ENCODE results near the gene TEX52. TPM values are rescaled to one million over a fixed set of nuclear protein-coding genes. Genes with fewer than 3 reads are reported as not detected.

TEX52 gene
- total RNA-seq, 1 donor from 2014 or later: not detected

- no peak overlapping the region for H3K27ac Mint-ChIP-seq (ENCODE audit: unreplicated experiment)
- peaks cover 8% of the 10 kb centered on the region for H3K36me3 Mint-ChIP-seq (ENCODE audit: low read depth, unreplicated experiment)
- H3K4me3 Mint-ChIP-seq (ENCODE audit: unreplicated experiment): no peak overlapping the region
- peaks cover 5% of the 10 kb centered on the region for H3K27me3 Mint-ChIP-seq (ENCODE audit: unreplicated experiment)
- DNase-seq (ENCODE audit: low spot score): no peak
- H3K4me1 Mint-ChIP-seq (ENCODE audit: unreplicated experiment): peaks cover 13% of the 10 kb centered on the region
- H3K9me3 Mint-ChIP-seq (ENCODE audit: unreplicated experiment): no peaks in the 10 kb centered on the region
- TF ChIP-seq CTCF (IDR thresholded peaks at IDR 0.05; ENCODE audit: unreplicated experiment): no peak
Observed at GRCh38 chr12:2833810-2834209, 23.0 kb downstream of the TEX52 start.

DNA sequence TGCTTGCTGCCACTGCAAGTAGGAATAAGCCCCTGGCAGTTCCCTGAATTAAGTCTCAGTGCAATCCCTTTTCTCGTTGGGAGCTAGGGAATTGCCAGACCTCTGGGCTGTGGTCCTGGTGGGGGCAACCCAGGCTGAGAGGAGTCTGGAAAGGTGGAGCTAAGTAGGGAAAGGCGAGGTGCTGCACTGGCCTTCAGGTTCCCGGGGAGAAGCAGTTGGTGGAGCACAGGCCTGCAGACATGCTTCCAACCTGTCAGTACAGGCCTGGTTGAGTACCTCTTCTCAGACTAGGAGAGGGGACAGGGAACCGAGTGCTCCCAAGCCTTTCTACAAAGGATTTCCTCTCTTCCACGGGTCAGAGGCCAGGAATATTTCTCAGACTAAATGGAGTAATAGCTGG, 23.5 kb downstream of the TEX52 start:
- H3K27ac Mint-ChIP-seq (ENCODE audit: unreplicated experiment): no peak overlapping the region
- no peaks in the 10 kb centered on the region for H3K9me3 Mint-ChIP-seq (ENCODE audit: unreplicated experiment)
- peaks cover 13% of the 10 kb centered on the region for H3K4me1 Mint-ChIP-seq (ENCODE audit: unreplicated experiment)

DNA sequence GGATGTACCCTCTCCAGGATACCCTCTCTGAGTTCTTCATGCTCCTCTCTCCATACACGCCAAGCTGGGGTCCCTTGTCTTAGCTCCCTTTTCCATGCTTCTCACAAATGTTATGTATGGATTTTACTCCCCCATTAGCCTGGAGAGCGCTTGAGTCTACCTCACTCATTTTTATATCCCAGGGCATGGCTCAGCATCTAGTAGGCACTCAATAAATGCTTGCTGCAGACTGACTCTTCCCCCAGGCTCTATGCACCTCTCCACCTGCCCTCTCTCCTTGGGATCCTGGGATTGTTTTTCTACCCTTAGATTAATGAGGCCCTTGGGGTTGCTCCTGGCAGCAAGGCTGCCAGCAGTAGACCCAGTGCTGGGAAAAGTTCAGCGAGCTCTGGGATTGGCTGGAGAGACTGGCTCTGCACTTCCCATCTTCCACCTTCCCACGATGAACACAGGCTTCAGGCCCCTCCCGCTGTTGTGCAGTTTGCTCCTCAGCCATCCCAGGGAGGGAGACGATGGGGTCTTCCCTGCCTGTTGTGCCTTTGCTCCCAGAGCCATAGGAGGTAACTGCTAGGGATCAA, 24.2 kb downstream of the TEX52 start:
- no peak for TF ChIP-seq CTCF (IDR thresholded peaks at IDR 0.05; ENCODE audit: unreplicated experiment)
- Mint-ChIP-seq H3K9me3 (ENCODE audit: unreplicated experiment) (no peaks in the 10 kb centered on the region), H3K27ac (ENCODE audit: unreplicated experiment) (no peak overlapping the region), H3K27me3 (ENCODE audit: unreplicated experiment) (peaks cover 5% of the 10 kb centered on the region), H3K4me1 (ENCODE audit: unreplicated experiment) (peaks cover 13% of the 10 kb centered on the region), H3K4me3 (ENCODE audit: unreplicated experiment) (no peak overlapping the region), H3K36me3 (ENCODE audit: low read depth, unreplicated experiment) (peaks cover 8% of the 10 kb centered on the region)
- DNase-seq (ENCODE audit: low spot score): no peak

More for the DNA sequence above, 23.5 kb downstream of the TEX52 start:
- DNase-seq (ENCODE audit: low spot score): no peak
- H3K27me3 Mint-ChIP-seq (ENCODE audit: unreplicated experiment): peaks cover 5% of the 10 kb centered on the region
- peaks cover 8% of the 10 kb centered on the region for H3K36me3 Mint-ChIP-seq (ENCODE audit: low read depth, unreplicated experiment)
- H3K4me3 Mint-ChIP-seq (ENCODE audit: unreplicated experiment): no peak overlapping the region
- no peak for TF ChIP-seq CTCF (IDR thresholded peaks at IDR 0.05; ENCODE audit: unreplicated experiment)

DNA sequence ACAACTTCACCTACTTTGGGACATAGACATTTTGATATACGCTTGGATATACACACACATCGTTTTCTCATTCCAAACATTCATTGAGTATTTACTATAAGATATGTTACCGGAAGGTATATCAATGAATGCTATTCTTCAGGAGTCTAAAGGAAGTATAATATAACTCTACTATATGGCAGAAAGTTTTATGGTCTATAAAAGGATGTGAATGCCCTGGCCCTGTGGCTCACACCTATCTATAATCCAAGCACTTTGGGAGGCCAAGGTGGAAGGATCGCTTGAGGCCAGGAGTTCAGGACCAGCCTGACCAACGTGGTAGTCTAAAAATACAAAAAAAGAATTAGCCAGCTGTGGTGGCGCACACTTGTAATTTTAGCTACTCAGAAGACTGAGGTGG, 27.6 kb downstream of the TEX52 start:
- no peak for TF ChIP-seq CTCF (IDR thresholded peaks at IDR 0.05; ENCODE audit: unreplicated experiment)
- Mint-ChIP-seq H3K27me3 (ENCODE audit: unreplicated experiment) (no peaks in the 10 kb centered on the region), H3K36me3 (ENCODE audit: low read depth, unreplicated experiment) (peaks cover 27% of the 10 kb centered on the region), H3K4me3 (ENCODE audit: unreplicated experiment) (no peak overlapping the region), H3K27ac (ENCODE audit: unreplicated experiment) (no peak overlapping the region), H3K9me3 (ENCODE audit: unreplicated experiment) (no peaks in the 10 kb centered on the region), H3K4me1 (ENCODE audit: unreplicated experiment) (peaks cover 2% of the 10 kb centered on the region)
- no peak for DNase-seq (ENCODE audit: low spot score)

DNA sequence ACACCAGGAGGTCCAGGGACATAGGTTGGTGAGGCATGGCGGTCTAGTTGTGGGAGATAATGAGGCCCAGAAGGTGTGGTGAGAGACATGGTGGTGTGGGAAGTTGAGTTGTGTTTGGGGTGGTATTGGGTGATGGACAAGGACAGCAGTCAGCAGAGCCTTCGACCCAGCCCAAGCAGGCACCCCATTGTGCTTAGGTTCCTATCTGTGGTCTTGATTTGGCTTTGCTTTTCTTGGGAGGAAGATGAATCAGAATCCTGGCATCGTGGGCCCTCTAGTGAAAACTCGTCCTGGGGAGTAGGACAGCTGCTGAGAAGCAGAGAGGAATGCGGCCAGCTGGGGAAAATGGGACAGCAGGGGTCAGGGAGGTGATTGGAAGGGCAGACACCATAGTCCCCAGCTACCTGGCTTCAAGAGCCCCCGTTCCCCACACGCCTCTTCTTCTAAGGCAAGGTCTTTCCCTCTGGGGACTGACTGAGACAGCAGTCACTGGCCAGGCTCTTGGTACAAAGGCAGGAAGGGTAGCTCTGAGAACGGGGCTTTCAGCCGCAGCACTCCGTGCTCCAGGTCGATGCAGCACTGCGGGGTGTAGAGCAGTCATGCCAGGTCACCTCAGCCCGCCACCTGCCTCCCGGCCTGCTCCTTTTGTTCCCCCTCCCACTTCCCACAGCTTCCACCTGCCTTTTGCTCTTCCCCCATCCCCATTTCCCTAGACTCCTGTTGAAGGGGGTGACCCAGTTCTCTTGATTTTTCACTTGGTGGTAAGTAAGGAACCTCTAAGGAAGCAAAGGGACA, 29.9 kb downstream of the TEX52 start:
- peaks cover 39% of the 10 kb centered on the region for H3K36me3 Mint-ChIP-seq (ENCODE audit: low read depth, unreplicated experiment)
- H3K27ac Mint-ChIP-seq (ENCODE audit: unreplicated experiment): no peak overlapping the region

More for the DNA sequence above, 29.9 kb downstream of the TEX52 start:
- no peaks in the 10 kb centered on the region for H3K4me1 Mint-ChIP-seq (ENCODE audit: unreplicated experiment)
- no peak overlapping the region for H3K4me3 Mint-ChIP-seq (ENCODE audit: unreplicated experiment)
- H3K27me3 Mint-ChIP-seq (ENCODE audit: unreplicated experiment): peaks cover 3% of the 10 kb centered on the region
- H3K9me3 Mint-ChIP-seq (ENCODE audit: unreplicated experiment): no peaks in the 10 kb centered on the region
- no peak for TF ChIP-seq CTCF (IDR thresholded peaks at IDR 0.05; ENCODE audit: unreplicated experiment)
- no peak for DNase-seq (ENCODE audit: low spot score)

Measured in endothelial cell (in vitro differentiated cells).